Measurements from ENCODE around the gene PARVG.

Gene PARVG

GRCh38 chr22:44244265-44244822 is 63.6 kb downstream of the PARVG start:
- H3K4me2 ChIP-seq (ENCODE audit: low read depth, low read length, poor library complexity, severe bottlenecking) = no peak overlapping the region
- H4K20me1 ChIP-seq (ENCODE audit: low read depth, low read length) = no peaks in the 10 kb centered on the region
- no peak for TF ChIP-seq CTCF (IDR thresholded peaks at IDR 0.05; ENCODE audit: insufficient read depth, low read length, poor library complexity, severe bottlenecking)
- no peak for TF ChIP-seq EZH2phosphoT487 (conservative IDR thresholded peaks at IDR 0.05; ENCODE audit: low read length)

DNA sequence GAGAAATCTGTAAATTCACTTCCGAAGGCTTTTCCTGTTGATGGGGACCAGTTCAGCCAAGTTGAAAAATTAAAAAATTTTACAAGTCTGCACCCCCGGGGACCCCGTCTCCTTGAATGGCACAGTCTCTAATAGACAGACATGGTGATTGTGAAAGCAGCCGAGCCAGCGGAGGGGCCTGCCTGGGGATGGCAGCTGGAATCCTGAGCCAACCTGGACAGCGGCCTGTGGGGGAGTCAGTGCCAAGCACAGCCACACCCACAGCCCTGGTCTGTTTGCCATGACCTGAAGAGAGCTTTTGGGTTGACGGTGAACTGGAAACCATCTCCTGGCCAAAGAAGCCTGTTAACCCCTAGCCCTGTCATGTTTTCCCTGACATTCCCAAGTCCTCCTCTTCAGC is 64.7 kb downstream of the PARVG start:
- H3F3A ChIP-seq (ENCODE audit: insufficient read depth) = no peaks in the 10 kb centered on the region
- no peaks in the 10 kb centered on the region for H4K20me1 ChIP-seq (ENCODE audit: low read depth, low read length)
- H2AFZ ChIP-seq (ENCODE audit: low read depth, low read length, severe bottlenecking) = no peak overlapping the region
- TF ChIP-seq EZH2phosphoT487 (conservative IDR thresholded peaks at IDR 0.05; ENCODE audit: low read length) (no peak), CTCF (IDR thresholded peaks at IDR 0.05; ENCODE audit: insufficient read depth, low read length, poor library complexity, severe bottlenecking) (no peak)
- no peaks in the 10 kb centered on the region for H3K27me3 ChIP-seq (ENCODE audit: low read length)
- H3K4me3 ChIP-seq (ENCODE audit: insufficient read depth, low read length, poor library complexity, severe bottlenecking) = no peak overlapping the region
- H3K9me3 ChIP-seq (ENCODE audit: insufficient read depth, low read length) = peaks cover 4% of the 10 kb centered on the region; the same call in 1 of the 2 replicates
- H3K9ac ChIP-seq (ENCODE audit: low read length) = no peak overlapping the region
- H3K9me2 ChIP-seq (replicated peaks; ENCODE audit: insufficient read depth, low read length) = no peaks in the 10 kb centered on the region
- H3K27ac ChIP-seq (ENCODE audit: low read depth, low read length) = no peak overlapping the region
- no peak overlapping the region for H3K4me2 ChIP-seq (ENCODE audit: low read depth, low read length, poor library complexity, severe bottlenecking)
- H3K79me2 ChIP-seq (ENCODE audit: insufficient read depth, low read length) = no peaks in the 10 kb centered on the region
- no peaks in the 10 kb centered on the region for H3K36me3 ChIP-seq (ENCODE audit: low read length)

More at GRCh38 chr22:44244265-44244822, 63.6 kb downstream of the PARVG start:
- Histone ChIP-seq H3K9me2 (replicated peaks; ENCODE audit: insufficient read depth, low read length) (no peaks in the 10 kb centered on the region), H3K9ac (ENCODE audit: low read length) (no peak overlapping the region), H3K9me3 (ENCODE audit: insufficient read depth, low read length) (no peaks in the 10 kb centered on the region), H3K27ac (ENCODE audit: low read depth, low read length) (no peak overlapping the region), H2AFZ (ENCODE audit: low read depth, low read length, severe bottlenecking) (no peak overlapping the region), H3K27me3 (ENCODE audit: low read length) (no peaks in the 10 kb centered on the region), H3K79me2 (ENCODE audit: insufficient read depth, low read length) (no peaks in the 10 kb centered on the region), H3K36me3 (ENCODE audit: low read length) (no peaks in the 10 kb centered on the region), H3F3A (ENCODE audit: insufficient read depth) (no peaks in the 10 kb centered on the region), H3K4me3 (ENCODE audit: insufficient read depth, low read length, poor library complexity, severe bottlenecking) (no peak overlapping the region)

DNA sequence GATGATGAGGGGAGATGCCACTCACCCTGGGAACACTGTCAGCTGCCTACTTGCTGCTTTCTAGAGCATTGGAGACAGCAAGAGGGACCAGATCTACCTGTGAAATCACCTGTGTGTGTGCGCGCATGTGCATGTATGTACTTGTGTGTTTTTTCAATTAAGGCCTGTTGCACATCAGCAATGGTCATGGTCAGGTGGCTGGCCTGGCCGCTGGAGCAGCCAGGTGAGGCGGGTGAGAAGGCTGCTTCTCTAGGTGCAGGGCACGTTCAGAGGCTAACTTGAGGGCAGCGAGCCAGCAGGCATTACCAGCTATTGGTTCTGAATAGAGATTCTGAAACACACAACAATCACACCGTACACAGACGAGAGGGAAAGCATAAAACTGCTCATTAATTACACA is 65.1 kb downstream of the PARVG start:
- H3K27ac ChIP-seq (ENCODE audit: low read depth, low read length) = no peak overlapping the region
- H3K9me2 ChIP-seq (replicated peaks; ENCODE audit: insufficient read depth, low read length) = no peaks in the 10 kb centered on the region
- no peaks in the 10 kb centered on the region for H3K79me2 ChIP-seq (ENCODE audit: insufficient read depth, low read length)
- peaks cover 4% of the 10 kb centered on the region; the same call in 1 of the 2 replicates for H3K9me3 ChIP-seq (ENCODE audit: insufficient read depth, low read length)
- H3K4me2 ChIP-seq (ENCODE audit: low read depth, low read length, poor library complexity, severe bottlenecking) = no peak overlapping the region
- no peak overlapping the region for H3K4me3 ChIP-seq (ENCODE audit: insufficient read depth, low read length, poor library complexity, severe bottlenecking)
- no peaks in the 10 kb centered on the region for H3F3A ChIP-seq (ENCODE audit: insufficient read depth)
- no peaks in the 10 kb centered on the region for H3K36me3 ChIP-seq (ENCODE audit: low read length)
- no peak overlapping the region for H2AFZ ChIP-seq (ENCODE audit: low read depth, low read length, severe bottlenecking)
- no peaks in the 10 kb centered on the region for H3K27me3 ChIP-seq (ENCODE audit: low read length)
- no peaks in the 10 kb centered on the region for H4K20me1 ChIP-seq (ENCODE audit: low read depth, low read length)
- TF ChIP-seq EZH2phosphoT487 (conservative IDR thresholded peaks at IDR 0.05; ENCODE audit: low read length) = no peak
- TF ChIP-seq CTCF (IDR thresholded peaks at IDR 0.05; ENCODE audit: insufficient read depth, low read length, poor library complexity, severe bottlenecking) = no peak
- no peak overlapping the region for H3K9ac ChIP-seq (ENCODE audit: low read length)

All from SU-DHL-6 (cell line).